Measurements from ENCODE around the gene CDH13.

The CDH13 gene

DNA sequence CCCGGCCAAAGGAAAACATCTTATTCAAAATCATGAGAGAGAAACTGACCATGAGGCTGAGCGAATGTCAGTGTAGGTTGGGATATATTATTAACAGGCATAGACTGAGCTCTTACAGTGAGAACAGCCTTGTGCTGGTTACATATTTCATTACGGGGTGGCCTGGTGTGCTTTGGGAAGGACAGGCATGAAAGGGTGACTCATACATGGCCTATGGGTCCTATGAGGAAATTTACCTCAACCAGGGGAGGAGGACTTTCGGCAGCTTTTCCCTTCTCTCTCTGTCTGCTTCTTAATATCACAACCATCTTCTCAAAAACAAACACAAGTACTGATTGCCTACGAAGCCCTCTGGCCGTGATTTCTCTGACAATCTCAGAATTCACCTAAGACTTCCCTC, 579.1 kb downstream of the CDH13 start:
- no peak for DNase-seq

DNA sequence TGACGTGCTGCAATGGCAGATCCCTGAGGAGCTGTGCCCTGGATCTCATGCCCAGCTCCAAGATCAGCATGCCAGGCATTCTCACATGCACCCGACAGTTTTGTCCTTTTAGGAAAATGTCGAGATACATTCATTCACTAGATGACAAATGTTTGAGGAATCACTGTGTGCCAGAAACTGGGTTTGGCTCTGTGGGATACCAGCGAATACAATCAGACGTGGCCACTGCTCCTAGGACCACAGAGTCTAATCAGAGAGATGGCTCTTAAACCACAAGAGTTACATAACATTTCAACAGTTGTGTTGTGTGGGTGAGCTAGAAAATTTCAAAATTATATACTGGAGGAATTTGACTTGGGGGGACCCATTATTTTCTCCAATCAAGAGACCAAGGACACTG, 579.7 kb downstream of the CDH13 start:
- DNase-seq = no peak

DNA sequence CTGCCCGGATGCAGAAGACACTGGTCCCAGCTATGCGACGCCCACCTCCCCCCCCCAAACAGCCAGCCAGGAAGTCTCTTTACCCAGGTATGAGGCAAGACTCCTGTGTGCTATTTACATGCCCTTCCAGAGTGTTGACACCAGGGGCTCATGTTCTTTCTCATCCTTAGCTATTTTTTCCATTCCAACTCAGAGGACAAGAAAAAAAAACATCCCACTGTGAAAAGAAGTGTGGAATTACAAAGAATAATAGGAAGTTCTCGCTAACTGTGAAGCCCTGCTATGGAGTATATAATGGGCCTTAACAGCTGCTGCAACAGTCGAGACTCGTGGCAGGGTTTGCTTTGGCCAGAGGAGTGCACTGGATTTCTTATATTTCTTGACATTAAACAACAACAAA, 584.9 kb downstream of the CDH13 start:
- DNase-seq = no peak

DNA sequence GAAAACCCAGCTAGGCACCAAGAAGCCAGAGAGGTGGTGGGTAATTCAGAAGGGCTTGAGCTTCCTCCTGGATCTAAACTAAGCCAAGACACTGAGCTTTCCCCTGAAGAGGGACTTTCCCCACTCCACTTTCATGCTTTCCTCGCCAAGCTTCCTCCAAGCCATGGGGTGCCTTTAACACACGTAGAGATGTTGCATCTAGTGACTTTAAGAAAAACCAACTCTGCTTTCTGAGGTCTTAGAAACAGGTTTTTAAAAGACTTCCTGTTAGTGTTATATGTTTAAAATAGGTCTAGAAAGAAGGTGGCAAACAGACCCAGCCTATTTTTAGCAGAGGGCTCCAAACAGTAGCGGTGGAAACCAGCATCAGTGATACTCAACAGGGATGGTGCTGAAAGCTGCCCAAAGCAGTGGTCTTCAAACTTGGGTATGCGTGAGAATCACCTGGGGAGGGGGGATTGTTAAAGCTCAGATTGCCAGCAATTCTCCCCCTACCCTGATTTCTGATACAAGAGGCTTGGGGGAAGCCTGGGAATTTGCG, 585.6 kb downstream of the CDH13 start:
- DNase-seq = no peak

DNA sequence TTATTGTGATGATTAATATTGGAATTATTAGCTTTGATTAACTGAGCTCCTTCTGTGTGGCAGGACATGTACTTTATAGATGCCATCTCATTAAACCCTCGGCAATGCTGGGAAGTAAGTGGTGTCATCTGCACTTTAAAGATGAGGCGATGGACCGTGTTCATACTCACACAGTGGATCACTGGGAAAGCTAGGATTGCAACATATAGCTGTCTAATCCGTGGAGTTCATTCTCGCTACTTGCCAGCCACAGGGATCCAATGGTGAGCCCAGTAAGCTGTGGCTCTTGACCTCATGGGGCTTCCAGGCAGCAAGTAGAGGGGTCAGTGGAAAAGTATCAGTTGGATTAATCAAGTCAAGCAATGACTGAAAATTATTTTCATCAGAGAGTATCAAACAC, 587.9 kb downstream of the CDH13 start:
- no peak for DNase-seq

DNA sequence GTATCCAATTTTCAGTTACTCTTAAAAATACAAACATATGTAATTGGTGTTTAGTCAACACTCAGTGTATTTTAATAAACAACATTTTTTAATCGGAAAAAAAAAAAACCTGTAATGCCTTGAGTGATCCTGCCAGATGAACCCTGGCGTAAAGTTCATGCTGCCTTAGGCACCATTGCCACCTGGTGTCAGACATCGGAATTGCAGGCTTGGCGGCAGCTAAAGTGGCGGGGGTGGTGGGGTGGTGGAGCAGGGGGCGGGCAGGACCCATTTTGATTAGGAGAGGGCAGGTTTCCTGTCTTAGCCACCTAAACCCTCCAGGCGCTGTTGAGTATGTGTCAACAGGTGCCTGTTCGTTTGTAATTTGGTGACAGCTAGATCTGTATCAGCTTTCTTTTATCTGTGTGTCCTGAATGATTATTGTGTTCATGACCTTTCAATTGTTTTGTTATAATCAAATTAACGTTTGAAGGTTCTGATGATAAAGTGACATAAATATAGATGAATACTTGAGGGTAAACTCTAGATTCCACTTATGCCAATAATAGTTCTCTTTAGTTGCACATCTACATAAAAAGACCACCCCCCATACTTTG, 588.7 kb downstream of the CDH13 start:
- peak; percentile 26 for DNase-seq

DNA sequence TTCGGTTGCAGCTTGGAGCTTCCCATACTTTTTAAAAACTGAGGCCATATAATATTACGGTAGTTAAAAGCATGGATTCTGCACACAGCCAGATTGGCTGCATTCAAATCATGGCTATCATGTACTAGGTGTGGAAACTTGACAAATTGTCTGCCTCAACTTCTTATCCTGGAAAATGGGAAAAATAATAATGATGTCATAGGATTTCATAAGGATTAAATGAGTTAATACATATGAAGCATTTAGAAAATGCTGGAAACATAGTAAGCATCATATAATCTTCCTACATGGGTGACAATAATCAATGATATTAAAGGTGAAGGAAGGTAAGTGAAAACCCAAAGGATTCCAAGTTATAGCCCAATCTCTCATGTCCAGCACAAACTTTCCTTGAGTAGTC, 592.5 kb downstream of the CDH13 start:
- no peak for DNase-seq

DNA sequence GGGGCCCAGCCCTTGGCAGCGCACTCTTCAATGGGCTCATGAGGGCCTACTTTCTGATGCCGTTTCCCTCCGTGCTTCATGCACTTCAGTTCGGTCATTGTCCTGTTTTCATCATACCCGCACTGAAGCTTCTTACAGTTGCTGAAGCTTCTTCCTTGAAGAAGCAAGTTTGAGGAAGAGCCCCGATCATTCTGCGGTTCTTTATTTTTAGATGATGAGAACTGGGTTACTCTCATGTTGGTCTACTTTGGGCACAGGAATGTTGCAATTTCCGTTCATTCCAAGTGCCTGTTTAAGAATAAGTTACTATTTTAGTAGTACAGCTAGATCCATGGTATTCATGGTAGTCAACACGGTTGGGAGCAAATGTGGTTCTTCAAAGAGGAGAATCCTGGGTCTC, 593.3 kb downstream of the CDH13 start:
- DNase-seq = no peak

DNA sequence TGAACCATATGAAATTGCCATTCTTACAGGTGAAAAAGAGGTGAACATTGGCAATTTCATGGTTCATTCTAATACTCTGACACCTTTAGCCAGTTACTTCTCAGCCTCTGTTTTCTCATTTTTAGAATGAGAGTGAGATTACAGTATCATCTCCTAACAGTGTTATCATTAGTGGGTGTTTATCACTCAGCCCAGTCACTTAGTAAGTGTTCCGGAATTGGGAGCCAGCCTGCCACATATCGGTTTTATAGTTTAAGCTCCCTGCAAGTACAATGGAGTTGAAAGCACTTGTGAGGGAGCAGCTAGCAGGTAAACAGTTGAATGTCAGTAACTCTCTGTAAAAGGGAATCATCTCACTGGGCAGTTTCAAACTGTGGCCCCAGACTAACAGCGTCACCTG, 597.9 kb downstream of the CDH13 start:
- DNase-seq = no peak

DNA sequence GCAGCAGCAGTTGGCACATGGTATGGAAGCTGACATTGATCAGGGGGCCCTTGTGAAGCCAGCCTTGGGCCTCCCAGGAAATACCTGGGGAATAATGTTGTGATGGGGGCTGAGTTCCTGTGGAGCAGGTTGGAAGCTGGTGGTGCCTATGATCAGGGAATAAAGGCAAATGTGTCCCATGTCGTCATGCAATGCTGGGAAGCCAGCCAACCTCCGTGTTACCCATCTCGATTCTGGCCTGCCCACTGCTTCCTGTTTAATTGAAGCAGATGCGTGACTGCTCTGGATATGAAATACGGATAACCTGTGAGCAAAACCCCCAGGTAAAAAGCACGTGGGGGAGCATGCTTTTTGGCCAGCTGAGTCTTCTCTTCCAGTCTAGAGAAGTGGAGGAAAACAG, 600.6 kb downstream of the CDH13 start:
- no peak for DNase-seq

DNA sequence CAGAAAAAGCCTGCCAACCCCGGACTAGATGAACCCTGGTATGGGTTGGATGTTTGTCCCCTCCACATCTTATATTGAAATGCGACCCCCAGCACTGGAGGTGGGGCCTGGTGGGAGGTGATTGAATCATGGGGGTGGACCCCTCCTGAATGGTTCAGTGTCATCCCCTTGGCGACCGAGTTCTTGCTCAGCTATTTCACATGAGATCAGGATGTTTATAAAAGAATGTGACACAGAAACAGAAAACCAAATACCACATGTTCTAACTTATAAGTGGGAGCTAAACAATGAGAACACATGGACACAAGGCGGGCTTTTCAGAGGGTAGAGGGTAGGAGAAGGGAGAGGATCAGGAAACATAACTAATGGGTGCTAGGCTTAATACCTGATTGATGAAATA, 605.0 kb downstream of the CDH13 start:
- no peak for DNase-seq

DNA sequence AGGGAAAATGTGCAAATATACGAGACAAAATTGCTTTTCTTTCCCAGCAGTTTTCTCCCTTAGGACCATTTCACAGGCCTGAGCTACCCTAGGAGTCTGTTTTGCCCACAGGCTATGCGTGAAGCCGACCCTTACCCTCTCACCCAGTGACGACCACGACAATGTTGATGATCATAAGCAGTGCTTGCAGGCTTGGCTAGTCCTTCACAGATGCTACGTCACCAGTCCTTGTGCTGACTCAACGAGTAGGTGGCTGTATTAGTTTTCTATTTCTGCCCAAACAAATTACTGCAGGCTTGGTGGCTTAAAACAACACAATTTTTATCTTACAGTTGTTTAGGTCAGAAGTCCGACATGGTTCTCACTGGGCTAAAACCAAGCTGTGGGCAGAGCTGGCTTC, 606.4 kb downstream of the CDH13 start:
- no peak for DNase-seq

DNA sequence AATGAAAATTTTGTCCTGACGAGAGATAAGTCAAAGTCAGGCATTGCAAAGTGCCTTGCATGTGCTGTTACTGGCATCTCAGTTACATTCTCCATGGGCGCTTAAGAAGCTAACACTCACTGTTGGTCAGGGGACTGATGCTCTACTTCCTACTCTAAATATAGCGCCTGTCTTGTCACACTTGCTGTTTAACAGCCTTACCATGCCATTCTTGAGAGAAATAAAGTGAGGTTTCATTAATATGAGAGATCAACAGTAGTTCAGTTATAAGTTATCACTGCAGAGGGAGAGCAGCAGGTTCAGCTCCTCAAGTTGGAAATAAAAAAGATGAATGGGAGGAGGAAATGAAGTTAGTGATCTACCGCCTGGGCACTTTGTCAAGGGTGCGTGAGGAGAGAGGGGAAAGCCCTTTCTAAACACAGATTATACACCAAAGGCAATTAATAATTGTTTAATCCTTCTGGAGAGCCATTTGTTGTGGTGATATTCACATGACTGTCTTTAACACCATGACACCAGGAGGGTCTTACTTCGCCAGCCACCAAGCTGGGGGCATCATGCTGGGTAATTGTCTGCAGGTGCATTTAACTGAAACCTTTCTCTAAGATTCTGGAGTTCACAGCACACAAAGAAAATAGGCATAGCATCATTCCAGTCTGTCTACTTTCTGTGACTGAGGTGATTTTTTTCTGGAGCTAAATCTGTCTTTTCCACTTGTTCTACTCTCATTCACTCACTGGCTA, 612.4 kb downstream of the CDH13 start:
- no peak for DNase-seq

DNA sequence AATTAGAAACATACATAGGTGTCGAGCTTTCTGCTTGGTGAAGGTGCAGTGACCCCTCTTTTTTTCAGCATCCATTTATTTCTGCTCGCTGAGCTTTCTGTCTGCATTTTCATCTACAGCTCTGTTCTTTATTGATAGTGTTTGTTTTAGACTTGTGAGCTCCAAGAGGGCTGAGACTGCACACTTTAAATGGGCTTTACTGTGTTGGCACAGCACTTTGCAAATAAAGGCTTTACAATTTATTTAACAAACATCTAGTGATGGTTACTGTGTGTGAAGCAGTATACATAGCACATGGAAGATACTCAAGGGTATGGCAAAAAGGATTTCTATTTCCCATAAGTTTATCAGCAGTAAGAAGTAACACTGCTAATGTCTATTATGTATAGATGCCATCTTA, 617.3 kb downstream of the CDH13 start:
- no peak for DNase-seq

DNA sequence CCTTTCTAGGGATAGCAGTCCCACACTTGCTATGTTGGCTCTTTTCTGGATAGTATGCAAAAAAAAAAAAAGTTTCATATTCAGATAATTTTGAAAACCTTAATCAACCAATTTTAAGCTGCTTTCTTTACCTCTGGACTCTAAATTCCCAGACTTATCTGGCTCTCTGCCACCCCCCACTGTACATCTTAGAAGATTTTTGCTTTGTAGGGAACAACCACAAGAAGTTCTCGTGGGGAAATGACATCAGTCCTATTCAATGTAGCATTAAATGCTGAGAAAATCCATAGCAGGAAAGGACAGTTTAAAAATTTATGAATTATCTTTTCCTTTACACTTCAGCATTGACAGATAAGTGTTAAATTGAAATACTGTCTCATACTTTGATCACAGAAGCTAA, 618.3 kb downstream of the CDH13 start:
- no peak for DNase-seq

DNA sequence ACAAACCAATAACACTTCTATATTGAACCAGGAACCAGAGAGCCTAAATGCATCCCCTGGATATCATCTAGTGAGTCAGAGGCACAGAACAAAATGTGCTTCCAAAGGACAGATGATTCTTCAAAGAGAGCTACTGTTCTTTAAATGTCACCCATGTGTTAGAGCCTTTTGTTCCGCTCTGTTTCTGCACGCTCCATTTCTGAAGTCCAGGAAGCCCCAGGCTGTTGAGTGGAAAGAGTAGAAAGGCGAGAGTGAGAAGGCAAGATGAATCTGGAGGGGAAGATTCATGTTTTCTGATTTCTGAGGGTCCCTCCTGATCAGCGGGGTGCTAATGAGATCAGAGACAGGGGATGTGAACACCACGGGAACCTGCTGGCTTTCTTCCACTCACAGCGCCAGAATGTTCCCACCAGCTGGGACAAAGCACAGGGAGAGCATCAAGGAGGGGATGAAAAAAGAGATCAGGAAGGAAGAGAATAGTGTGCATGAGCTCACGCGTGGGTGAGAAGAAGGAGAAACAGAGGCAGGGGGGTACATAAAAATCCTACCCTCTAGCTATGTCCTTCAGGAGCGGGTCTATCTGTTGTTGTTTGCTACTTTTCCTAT, 621.1 kb downstream of the CDH13 start:
- no peak for DNase-seq

DNA sequence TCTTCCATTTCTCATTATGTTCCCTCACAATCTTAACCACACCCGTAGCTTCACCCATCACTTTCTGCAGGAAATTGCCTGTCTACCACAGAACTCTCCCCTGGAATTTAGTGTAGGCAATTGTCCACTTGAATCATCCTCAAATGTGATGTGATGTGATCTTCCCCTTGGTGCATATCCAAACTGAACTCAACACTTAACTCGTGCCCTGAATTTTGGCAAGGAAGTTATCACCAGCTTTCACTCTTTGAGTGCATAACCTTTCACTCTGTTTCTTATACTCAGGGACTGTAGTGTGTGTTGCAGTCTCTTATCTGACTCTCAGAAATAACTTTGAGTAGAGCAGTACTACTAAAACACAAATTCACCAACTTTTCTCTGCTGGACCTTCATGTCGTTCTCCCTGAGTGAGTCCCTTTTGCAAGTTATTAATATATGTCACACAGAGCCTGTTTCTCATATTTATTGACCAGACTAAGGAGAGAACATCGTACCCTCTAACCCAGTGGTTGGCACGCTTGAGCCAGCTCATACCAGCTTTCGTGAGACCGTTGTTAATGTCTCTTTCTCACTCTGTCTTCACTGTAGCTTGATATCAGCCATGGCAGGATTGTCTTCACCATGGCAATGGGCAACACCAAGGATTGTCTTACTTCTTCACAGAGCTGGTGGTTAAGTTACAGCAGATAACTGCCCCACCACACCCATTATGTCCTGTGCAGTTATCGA, 622.1 kb downstream of the CDH13 start:
- DNase-seq = no peak

DNA sequence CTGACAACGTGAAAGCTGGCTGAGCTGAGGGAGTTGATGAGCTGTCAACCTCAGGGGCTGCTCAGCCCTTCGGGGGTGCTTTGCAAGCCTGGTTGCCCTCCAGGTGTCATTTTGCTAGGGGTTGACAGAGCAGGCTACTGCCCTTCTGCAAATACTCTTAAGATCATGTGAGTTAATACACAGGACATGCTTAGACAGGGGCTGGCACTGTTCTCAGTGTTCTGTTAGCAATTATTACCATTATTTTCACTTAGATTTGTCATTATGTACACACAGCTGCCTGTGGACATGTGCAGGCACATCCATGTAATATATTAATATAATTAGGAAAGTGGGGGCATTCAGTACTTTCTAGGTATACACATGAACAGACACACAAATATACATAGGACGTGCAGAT, 626.8 kb downstream of the CDH13 start:
- no peak for DNase-seq

DNA sequence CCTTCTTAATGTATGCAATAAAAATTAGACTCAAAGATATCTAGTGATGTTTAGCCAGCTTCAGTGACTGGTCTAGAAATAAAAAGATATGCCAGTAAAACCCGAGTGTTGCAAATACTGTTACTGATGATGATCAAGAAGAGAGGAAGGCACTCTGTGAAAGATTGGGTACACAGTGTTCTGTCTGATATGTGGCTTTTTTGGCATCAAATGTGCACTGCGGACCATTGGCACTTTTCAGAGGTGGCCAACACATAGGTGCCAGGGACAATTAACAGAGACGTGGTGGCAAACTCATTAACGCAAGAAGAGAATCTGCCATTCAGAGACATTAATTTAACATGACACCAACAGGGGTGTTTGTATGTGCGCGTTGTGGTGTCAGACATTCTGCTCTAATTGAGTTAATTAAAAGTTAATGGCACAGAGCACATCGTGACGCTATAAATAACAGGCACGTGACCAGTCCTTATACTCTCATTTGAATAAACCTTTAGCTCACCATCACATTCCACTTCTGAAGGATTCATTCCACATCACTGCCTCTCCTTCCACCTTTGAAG, 631.7 kb downstream of the CDH13 start:
- no peak for DNase-seq

DNA sequence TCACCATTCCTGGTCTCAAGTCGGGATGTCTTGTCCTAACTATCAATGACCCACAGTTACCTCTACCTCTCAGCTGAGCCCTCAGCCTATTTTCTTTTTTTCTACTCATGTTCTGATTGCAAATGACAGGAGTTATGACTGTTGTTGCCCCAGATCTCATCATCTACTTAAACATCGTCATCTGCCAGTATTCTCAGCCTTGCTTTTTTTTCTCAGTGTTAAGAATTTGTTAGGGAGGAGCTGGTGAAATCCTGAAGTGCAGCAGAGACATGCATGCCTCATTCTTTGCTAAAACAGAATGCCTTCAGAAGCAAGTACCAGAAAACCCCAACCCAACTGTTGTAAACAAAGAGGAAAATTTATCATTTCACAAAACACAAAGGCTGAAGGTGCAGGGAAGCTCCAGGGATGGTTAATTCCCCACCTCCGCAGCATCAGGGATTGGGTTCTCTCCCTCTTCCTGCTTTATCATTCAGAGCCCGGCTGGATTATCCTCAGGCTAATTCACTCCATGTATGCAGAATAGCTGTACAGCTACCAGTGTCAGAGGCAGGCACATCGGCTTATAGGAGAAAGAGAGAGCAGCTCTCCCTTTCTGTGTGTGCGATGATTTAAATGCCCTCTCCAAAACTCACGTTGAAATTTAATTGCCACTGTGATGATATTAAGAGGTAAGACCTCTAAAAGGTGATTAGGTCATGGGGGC, 640.2 kb downstream of the CDH13 start:
- DNase-seq = no peak

DNA sequence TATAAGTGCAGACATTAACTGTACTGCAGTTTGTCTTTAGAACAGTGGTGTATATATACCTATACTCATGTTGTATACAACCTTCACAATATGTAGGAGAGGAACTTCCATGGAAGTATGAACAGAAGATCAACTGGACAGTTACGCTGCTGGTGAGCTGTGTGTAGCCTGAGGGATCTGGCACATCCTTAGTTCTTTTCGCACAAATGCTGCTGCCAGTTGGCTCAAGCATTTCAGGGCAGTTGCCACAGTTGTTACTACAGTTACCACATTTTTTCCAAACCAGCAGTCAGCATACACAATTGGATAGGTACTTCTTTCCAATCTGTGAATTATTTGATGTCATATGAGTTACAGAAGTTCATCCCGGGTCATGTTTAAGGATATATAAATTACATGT, 641.4 kb downstream of the CDH13 start:
- DNase-seq = no peak

DNA sequence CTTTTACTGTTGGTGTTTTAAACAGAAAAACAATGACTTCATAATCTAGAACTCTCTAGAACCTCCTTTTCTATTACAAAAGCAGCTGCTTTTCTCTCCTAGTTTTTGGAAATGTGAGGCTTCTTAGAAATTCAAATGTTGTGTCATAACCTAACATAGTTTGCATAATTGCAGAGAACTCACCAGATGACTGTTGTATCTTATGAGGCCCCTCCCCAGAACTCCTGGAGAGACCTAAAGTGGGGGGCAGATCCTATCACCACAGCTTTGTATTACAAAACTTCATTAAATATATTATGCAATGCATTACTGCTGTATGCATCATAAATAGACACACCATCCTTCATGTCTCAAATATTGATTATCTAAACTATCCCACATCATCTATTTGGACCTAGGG, 642.3 kb downstream of the CDH13 start:
- no peak for DNase-seq

DNA sequence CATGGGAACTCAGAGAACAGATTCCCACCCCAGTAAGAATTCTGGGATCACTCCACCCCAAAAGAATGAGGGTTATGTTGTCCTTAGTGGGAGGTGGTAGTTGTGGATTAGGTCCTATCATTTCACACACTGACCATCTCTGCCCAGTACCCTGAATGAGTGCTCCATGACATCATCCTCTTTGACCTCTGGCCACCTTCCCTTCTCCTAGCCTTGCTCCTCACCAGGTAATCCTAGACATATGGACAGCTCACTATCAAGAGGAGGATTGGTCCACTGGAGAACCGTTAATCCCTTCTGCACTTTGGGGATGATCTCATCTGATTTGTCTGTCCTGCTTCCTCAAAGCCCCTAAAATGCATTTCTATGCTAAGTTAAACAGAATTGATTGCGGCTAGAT, 642.8 kb downstream of the CDH13 start:
- no peak for DNase-seq

Data from activated naive CD4-positive, alpha-beta T cell treated with anti-CD3 and anti-CD28 coated beads, Interleukin-2, amount 50 U/mL, for 16 hours (primary cell).